DMS114 treated with DMSO at 0.1 percent for 48 hours (cell line): ENCODE results near the gene MAP2K3.

Source experiments
- DNase-seq: peaks from one replicate; lab custom pipeline; 2025; ENCODE audit not compliant: unreplicated experiment; lab: John Stamatoyannopoulos, UW

The MAP2K3 gene

DNA sequence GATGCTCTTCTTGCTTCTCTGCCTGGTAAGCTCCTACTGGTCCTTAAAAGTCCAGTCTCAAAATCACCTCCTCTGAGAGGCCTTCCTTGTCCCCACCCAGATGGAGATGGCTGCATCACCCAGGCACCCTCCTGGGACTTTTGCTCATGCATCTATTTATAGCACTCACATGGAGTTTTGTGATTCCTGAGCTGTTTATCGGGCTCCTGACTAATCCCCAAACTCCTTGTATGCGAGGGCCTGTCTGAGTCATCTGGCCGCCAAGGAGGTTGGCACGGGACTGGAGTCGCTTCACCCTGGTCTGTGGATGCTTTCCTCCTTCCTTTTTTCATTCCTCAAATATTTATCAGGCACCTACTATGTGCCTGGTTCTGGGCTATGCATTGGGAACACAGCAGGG is 2.3 kb upstream of the MAP2K3 start:
- DNase-seq, result no peak

DNA sequence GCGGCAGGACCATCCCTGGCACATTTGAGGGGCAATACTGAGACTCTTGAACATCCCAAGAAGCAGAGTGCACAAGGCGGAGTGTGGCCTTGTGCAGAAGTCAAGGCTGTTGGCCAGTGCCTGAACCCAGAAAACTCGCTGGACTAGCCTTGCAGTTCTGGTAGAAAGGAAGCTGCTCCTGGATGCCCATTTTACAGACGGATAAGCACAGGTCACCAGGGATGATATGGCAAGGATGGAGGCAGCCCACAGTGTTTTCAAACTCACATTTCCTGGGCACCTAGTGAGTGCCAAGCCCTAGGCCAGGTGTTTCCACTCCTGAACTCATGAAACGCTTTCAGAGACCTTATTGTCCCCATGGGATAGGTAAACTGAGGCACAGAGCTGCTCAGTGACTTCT is 1.7 kb upstream of the MAP2K3 start:
- DNase-seq, result no peak

DNA sequence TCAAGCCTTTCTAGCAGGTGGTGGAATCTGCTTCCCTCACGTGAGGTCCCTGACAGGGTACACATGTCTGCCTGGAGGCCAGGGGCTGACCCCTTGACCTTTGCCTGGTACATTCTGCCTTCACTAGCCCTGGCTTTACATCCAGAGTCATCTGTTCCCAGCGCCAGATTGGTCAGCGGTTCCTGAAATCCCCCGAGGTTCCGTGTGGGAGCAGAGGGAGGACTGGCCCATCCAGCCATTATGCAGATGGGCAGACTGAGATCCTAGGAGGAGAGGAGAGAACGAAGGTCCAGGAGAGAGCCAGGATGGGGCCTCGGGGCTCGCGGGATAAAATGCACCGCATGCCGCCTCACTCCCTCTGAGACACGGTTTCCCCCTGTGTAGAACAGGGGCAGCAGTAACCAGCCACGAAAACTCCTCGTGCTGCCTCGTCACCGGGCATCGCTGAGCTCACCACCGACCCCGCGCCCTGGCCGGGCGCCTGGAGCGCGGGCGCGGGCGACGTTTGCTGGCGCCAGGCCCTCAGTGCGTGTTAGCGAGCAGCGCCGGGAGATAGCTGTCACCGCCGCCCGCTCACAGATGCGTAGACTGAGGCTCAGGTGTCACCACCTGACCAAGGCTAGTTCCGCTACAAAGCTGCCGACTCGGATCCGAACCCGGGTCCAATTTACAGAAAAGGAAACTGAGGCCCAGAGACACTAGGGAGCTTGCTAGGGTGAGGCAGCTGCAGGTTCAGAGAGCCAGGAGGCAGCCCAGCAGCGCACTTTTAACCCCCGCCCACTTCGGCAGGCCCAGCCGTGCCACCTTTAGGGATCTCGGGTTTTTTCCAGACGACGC is 811 bp upstream of the MAP2K3 start:
- DNase-seq, result no peak

DNA sequence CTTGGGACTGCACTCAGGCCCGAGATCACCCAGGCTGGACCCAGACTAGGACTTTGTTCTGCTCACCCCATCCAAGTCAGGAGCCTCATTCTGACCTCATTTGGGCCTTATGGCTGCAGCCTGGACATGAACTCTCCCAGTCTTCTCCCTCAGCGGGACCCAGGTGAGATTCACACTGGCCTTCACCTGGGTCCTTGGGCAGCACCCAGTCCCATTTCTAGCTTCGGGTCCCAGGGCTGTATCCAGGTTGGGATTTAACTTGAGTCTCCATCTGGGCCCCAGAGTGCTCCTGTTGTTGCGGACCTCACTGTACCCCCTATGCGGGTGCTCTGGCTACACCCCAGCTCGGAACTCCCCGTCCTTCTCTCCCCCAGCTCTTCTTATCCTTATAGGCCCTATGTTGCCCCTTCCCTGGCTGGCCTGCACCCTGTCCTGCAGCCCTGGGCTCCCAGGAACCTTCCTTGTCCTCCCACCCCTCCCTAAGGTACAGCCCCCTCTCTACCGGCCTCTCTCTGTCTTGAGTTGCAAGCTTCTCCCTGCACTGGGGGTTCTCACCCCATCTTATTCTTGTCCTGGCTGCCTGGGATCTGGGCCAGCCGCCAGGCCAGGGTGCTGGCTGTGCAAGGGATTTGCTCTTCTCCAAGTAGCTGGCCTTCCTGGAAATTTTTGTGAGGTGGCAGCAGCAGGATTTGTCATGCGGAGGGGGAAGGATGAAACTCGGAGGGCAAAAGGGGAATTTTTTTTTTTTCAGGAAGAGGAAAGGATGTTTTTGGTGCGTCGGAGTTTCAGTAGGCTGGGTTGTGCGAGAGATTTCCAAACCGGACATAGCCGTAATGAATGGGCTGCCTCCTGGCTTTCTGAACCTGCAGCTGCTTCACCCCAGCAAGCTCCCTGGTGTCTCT is 904 bp downstream of the MAP2K3 start:
- no peak for DNase-seq

DNA sequence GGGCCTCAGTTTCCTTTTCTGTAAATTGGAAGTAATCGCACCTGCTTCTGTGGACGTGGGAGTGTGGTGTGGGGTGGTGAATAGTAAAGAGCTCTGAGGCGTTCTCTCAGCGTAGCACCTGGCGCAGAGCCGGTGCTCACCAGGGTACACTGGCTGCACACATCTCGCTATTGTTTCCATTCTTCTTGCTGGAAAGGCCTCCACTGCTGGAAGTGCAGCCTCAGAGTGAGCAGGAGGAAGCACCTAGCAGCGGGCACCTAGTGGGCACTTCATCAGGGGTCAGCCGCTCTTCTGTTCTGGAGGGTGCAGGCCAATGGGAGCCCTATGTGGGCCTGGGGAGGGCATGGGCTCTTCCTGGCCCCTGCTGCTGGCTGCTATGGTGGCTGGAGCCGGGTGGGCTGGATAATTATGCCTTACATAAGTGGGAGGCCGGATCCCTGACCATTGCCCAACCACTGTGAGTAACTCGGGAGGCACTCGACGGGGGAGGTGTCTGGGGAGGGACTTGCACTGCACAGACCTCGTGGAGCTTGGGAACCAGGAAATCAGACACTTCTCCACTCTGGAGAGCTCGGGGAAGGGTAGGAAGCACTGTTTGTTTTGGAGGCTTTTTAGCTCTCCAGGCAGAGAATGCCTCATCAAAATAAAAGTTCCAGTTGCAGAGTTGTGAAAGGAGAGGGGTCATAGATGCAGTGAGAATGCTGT is 1.7 kb downstream of the MAP2K3 start:
- no peak for DNase-seq

DNA sequence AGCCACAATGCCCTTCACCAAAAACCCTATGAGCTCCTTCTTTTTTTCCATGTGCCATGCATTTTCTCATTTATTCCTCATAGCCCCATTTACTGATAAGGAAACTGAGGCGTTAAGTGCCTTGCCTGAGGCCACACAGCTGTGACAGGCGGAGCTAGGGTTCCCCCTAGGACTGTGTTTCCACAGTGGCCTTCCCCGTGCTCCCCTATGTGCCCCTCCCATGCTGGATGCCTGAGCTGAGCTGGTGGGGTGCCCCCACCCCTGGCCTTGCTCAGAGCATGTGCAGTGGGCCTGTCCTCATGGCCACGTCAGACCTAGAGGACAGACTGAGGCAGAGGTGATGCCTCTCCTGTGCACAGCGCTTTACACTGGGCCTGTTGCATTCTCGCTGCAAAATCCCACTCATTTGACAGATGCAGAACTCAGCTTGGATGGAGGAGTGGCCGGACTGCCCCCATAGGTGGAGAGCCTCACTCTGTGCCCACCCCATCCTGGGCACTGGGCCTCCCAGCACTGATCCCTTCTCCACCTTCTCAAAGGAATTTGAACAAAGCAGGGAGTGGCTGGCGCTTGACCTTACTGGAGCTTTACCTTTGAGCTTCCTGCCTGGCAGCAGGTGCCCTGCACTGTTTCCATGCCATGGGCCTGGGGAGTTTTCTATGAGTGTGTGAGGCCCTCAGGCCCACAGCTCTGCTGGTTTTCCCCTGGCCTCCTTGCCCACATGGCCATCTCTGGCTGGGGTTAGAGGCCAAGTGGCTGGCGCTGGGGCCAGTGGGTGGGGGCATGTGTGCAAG is 2.6 kb downstream of the MAP2K3 start:
- DNase-seq, result no peak

DNA sequence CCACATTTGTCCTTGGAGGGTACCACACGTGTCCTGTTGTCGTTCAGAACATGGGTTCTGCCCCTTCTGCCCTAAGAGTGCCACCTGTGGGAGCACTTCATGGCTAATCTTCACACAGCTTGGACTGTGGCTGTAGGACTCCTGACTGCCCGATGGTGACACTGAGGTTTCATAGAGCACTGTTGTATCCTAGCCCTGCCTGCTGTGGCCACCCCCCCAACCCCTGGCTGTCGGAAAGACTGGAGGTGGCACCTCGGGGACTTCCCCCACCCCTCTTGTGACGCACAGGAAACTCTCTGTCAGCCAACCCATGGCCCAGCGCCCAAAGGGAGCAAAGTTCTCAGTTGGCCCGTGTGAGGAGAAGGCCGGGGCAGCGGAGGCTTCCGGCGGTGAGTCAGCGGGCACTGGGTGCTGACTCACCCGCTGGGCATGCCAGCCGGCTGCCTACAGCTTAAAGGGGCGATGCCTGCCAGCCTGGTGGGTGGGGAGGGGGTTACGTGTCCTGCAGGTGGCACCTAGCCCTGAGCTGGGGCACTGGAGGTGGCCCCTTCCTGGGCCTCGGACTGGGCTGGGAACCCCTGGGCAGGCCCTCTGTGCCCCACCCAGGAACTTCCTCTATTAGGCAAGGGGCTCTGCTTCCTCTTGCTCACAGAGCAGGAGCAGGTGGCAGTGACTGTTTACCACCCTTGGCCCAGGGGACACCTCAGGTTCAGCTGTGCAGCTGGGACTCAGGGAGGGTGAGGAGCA is 3.4 kb downstream of the MAP2K3 start:
- no peak for DNase-seq

DNA sequence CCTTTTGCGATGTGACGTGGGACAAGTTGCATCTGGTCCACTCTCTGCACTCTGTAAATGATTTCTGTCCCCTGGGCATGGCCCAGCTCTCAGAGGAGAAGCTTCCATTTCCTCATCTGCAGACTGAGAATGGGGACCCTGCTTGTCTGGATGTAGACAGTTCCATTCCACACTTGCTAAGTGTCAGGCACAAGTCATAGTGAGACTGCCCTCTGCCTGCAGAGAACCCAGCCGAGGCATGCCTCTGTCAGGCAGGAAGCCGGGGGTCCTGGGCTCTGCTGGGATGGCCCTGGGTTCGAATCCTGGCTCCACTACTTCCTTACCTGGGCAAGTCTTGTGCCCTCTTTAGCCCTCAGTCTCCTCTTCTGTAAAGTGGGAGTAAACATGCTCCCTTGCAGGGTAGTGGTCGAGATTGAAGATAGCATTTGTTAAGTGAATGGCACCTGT is 4.1 kb downstream of the MAP2K3 start:
- DNase-seq, result no peak

DNA sequence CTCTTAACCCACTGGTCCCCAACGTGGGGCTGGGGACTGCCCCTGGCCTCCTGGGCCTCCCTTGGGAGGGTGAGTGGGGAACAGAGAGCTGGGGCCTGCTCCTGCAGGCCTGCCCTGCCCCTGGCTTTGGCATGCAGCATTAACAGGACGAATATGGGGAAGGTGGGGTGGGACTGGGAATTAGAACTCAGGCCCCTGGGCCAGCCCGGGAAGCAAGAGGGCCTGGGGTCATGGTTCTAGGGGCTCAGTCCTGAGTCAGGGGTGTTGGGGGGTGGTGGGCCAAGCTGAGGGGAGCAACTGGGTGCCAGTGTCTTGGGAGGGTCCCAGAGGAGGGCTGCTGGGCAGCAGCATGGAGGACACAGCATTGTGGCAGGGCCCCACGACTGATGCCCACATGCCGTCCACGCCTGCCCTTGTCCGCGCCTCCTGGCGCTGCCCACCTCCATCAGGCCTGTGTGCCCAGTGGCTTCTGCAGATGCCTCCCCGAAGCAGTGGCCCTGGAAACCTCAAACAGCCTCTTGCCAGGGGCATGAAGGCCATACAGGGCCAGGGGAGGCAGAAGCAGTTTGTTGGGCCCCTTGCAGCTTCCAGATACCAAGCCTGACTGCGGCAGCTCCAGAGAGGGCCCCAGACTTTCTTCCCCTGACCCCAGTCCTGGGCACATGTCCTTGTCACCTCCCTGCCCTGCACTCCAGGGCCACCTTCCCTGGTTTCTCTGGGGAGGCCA is 4.8 kb downstream of the MAP2K3 start:
- no peak for DNase-seq

DNA sequence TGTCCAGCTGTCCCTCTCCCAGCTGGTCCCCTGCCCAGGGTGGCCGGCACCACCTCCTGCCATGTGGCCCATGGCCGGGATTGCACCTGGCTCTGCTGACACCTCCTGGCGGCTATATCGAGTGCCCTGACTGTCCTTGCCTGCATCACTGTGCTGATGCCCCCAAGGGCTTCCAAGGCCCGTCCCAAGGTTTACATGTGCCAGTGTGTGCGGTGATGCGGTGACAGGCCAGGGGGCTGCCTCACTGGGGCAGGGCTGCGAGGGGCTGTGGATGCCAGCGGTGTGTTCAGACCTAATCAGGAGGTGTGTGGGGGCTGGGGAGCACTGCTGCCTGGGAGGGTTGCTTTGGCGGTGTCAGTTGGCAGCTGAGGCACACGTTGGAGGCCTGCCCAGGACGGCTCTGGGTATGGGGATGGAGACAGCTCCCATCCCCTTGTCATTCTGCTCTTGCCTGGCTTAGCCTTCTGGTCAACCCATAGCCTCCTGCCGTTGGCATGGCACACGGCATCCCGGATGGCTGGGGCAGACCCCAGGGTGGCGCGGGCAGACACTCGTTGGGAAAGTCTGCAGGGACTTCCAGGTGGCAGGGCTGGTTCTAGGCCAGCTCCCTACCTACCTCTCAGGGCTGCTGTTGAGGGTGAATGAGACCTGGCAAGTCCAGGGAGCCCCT is 5.5 kb downstream of the MAP2K3 start:
- DNase-seq, result no peak

DNA sequence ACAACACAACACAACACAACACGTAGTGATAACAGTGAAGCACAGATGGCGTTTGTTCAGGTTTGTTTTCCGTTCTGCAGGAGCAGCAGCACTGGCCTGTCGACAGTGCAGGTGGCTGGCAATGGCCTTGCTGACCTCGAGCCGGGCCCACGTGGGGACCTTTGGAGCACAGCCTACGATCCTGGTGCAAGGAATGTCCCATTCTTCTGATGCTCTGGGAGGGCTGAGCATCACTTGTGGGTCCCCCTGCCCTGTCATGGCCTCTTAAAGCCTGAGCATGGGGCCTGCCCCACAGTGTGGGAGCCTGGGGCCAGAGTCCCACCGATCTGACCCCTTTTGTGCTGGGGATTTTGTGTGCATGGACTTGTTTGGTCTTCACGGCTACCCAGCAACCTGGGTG is 6.8 kb downstream of the MAP2K3 start:
- DNase-seq, result no peak

DNA sequence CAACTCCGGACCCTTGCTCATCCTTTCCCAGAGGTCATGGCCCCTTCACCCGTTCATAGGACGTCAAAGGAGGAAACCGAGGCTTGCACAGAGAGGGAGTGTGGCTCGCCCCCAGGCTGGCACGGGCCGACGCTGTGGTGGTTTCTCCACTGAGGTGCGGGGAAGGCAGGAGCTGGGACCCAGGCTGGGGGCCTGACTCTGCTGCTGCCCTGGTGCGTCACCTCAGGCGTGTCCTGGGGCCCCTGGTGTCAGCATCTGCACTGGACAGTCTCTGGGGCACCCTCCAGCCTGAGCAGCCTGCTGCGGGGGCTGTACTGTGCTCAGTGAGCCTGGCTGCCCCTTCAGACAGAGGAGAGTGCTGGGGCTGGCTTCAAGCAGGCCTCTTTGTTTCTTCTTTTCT is 7.4 kb downstream of the MAP2K3 start:
- DNase-seq, result no peak

DNA sequence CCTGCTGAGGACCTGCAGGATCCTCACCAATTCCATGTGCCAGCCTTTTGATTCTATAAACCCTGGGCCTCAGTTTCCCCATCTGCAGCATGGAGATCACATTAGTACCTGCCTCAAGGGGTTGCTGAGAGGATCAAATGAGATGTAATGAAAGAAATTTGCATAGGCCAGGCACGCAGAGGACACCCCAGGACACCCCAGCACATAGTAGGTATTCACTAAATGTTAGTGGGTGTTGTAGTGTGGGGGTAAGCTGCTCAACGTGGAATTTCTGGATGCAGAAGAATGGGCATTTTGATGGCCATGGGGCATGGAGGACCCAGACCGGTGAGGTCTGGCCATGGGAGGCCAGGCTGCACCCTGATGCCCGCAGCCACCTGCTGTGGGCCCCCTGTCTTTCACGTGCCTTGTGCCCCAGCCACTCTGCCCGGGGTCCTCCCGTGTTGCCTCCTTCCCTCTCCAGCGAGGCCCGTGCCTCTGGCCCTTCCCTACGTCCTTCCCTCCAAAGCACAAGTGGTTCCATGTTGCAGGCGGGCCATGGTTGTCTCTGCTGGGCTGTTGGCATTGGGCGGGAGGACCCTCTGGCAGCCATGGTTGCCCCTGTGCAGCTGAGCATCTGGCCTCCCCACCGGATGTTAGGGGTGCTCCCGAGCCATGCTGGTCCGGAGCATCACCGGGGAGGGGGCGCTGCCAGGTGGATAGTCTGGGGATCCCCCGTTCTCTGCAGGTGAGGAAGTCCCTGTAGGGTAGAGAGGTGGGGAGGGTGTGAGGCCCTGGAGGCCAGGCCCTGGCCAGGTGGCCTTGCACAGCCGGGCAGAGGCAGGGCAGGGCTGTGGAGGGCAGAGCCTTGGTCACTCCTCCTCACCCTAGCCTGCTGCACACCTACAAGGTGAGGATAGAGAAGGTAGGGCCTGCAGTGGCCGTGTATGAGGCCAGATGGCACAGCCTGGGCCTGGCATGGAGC is 8.6 kb downstream of the MAP2K3 start:
- no peak for DNase-seq

DNA sequence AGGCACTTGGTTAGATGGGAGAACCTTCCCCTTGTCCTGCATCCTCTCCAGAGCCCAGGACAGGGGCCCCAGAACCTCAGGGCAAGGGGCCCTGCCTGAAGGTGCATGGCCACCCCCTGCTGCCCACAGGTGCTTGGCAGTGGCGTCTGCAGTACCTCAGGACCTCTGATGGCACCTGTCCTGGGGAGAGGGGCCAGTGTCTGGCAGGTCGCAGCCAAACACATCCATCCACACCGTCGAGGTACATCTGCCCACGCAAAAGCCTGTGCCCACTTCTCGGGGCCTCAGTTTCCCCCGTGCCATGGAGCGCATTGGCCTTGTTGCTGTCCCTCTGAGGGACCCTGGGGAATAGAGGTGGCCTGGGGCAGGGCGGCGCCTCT is 9.3 kb downstream of the MAP2K3 start:
- no peak for DNase-seq

DNA sequence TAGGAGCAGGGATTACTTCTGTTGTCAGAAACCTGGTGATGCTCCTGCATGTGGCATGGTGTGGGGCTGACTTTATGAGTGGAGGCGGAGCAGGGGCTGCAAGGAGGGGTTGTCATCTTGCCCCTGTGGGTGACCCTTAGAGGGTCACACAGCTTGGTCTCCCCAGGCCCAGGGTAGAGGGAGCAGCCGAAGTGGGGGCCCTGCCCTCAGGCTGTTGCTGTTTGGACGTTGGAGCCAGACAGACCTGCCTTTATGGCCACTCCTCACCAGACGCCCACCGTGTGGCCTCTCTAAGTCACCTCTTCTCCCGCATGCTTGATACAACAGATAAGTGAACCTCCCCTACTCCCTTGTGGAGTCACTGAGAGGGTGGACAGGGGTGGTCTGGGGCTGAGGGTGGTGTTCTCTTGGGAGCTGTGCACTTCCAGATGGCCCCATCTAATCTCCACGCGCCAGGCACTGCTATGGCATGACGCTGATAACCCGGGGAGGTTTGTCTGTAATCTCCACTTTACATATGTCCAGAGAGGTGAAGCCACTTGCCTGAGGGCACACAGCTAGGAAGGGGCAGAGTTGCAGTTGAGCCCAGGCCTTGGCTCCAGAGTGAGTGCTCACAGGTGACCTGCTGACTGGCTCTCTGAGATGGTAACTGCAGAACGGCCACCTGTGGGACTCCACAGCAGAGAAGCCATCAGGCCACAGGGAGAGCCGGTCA is 10.0 kb downstream of the MAP2K3 start:
- DNase-seq, result no peak

DNA sequence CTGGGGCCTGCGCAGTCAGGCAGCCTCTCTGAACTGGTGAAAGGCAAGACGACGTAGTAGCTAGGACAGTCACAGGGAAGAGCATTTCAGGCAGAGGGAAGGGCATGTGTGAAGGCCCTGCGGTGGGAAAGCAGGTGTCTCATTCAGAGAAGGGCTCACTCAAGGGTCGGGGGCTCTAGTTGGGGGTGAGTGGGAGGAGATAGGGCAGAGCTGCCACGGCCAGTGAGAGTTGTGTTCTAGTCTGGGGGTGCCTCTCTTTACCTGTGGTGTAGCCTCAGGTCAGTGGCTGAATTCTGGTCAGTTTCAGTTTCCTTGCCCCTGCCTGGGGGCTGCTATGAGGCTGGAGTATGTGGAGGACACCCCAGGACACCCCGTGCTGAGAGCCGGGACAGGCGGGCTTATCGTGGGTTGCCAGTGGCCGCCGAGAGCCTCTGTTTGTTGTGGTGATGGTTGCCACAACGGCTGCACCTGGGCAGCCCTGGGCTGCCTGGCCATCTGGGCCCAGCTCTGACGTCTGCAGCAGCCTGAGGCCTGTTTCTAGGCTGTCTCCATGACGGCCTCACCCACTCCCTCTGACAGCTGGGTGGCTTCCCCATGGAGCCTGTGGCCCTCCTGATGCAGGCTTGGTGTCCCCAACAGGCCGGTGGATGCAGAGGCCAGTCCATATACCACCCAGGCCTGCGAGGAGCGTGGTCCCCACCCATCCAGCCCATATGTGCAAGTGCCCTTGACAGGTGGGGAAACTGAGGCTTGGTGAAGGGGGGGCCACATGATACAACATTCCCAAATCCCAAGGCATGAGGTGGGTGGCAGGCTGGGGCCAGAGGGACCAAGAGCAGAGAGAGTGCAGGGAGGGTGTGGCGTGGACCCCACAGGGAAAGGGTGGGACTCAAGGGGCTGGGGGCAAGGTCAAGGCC is 10.8 kb downstream of the MAP2K3 start:
- DNase-seq, result no peak
